ENCODE data around the gene NDUFA3. TPM values are rescaled to one million over a fixed set of nuclear protein-coding genes. Genes with fewer than 3 reads are reported as not detected.
A peak's percentile ranks its signal among the peaks of the same experiment; 100 is the strongest.

NDUFA3 gene
- total and polyA plus RNA-seq, 2 of the 13 experiments (the other 11 are each of a cell fraction or from before 2014, with no cell fraction given) = 31.6 to 75.4 TPM

DNA sequence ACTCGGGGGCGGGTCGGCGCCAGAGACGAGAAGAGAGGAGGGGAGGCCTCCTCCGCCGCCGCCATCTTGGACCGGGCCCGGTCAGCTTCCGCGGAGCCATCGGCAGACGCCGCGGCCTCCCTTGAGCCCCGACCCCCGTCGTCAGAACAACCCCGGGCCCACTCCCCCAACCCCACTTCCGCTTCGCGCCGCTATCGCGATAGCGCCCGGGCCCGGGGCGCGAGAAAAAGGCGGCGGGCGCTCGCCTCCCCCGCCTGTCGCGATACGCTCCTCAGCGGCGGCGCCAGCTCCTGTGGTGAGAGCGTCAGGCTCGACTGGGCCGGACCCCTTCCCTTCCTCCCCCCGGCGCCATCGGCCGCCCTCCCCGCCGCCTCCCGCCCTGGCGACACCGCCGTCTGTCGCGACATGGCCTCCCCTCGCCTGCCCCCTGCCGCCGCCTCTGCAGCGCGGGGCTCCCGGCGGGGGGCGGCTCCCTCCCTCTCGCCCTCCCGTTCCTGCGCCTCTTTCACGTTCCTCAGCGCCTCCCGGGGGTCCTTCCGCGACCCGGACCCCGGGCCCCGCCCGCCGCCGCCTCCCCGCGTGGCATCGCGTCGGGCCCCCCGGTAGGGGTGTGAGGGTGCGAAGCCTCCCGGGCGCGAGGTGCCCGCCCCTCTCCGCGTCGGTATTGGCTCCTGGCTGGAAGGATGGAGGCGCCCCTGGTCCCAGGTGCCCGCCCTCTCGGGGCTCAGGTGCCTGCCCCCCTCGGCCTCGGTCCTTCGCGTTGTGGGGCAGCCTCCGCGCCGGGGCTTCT, 35.2 kb downstream of the NDUFA3 start, which contains the start of gene CNOT3 (continued):
- TF ChIP-seq, protein P1, sequence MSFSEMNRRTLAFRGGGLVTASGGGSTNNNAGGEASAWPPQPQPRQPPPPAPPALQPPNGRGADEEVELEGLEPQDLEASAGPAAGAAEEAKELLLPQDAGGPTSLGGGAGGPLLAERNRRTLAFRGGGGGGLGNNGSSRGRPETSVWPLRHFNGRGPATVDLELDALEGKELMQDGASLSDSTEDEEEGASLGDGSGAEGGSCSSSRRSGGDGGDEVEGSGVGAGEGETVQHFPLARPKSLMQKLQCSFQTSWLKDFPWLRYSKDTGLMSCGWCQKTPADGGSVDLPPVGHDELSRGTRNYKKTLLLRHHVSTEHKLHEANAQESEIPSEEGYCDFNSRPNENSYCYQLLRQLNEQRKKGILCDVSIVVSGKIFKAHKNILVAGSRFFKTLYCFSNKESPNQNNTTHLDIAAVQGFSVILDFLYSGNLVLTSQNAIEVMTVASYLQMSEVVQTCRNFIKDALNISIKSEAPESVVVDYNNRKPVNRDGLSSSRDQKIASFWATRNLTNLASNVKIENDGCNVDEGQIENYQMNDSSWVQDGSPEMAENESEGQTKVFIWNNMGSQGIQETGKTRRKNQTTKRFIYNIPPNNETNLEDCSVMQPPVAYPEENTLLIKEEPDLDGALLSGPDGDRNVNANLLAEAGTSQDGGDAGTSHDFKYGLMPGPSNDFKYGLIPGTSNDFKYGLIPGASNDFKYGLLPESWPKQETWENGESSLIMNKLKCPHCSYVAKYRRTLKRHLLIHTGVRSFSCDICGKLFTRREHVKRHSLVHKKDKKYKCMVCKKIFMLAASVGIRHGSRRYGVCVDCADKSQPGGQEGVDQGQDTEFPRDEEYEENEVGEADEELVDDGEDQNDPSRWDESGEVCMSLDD (CRISPR knock-in tag; IDR thresholded peaks at IDR 0.05; ENCODE audit: borderline replicate concordance) = no peak
- TF ChIP-seq HOXA3 (CRISPR knock-in tag; IDR thresholded peaks at IDR 0.05) (peak; percentile 64; the same call in 1 of the 2 replicates), KDM2A (CRISPR knock-in tag; IDR thresholded peaks at IDR 0.05; ENCODE audit: borderline replicate concordance, low read depth) (no peak), KLF16 (CRISPR knock-in tag; IDR thresholded peaks at IDR 0.05) (peak in 1 of 2 experiments; percentile 37; a peak in 1 of 4 replicates), RELA (CRISPR knock-in tag; IDR thresholded peaks at IDR 0.05) (no peak), NR2F1 (CRISPR knock-in tag; IDR thresholded peaks at IDR 0.05) (no peak), ZNF101 (CRISPR knock-in tag; IDR thresholded peaks at IDR 0.05; ENCODE audit: borderline replicate concordance, low read depth) (0 out of 2 replicates have a peak, but pooled peaks have one; percentile 55), ONECUT2 (CRISPR knock-in tag; IDR thresholded peaks at IDR 0.05) (no peak)
- TF ChIP-seq, protein P2, sequence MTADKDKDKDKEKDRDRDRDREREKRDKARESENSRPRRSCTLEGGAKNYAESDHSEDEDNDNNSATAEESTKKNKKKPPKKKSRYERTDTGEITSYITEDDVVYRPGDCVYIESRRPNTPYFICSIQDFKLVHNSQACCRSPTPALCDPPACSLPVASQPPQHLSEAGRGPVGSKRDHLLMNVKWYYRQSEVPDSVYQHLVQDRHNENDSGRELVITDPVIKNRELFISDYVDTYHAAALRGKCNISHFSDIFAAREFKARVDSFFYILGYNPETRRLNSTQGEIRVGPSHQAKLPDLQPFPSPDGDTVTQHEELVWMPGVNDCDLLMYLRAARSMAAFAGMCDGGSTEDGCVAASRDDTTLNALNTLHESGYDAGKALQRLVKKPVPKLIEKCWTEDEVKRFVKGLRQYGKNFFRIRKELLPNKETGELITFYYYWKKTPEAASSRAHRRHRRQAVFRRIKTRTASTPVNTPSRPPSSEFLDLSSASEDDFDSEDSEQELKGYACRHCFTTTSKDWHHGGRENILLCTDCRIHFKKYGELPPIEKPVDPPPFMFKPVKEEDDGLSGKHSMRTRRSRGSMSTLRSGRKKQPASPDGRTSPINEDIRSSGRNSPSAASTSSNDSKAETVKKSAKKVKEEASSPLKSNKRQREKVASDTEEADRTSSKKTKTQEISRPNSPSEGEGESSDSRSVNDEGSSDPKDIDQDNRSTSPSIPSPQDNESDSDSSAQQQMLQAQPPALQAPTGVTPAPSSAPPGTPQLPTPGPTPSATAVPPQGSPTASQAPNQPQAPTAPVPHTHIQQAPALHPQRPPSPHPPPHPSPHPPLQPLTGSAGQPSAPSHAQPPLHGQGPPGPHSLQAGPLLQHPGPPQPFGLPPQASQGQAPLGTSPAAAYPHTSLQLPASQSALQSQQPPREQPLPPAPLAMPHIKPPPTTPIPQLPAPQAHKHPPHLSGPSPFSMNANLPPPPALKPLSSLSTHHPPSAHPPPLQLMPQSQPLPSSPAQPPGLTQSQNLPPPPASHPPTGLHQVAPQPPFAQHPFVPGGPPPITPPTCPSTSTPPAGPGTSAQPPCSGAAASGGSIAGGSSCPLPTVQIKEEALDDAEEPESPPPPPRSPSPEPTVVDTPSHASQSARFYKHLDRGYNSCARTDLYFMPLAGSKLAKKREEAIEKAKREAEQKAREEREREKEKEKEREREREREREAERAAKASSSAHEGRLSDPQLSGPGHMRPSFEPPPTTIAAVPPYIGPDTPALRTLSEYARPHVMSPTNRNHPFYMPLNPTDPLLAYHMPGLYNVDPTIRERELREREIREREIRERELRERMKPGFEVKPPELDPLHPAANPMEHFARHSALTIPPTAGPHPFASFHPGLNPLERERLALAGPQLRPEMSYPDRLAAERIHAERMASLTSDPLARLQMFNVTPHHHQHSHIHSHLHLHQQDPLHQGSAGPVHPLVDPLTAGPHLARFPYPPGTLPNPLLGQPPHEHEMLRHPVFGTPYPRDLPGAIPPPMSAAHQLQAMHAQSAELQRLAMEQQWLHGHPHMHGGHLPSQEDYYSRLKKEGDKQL (CRISPR knock-in tag; IDR thresholded peaks at IDR 0.05; ENCODE audit: low read depth) = no peak
- TF ChIP-seq, protein P3, sequence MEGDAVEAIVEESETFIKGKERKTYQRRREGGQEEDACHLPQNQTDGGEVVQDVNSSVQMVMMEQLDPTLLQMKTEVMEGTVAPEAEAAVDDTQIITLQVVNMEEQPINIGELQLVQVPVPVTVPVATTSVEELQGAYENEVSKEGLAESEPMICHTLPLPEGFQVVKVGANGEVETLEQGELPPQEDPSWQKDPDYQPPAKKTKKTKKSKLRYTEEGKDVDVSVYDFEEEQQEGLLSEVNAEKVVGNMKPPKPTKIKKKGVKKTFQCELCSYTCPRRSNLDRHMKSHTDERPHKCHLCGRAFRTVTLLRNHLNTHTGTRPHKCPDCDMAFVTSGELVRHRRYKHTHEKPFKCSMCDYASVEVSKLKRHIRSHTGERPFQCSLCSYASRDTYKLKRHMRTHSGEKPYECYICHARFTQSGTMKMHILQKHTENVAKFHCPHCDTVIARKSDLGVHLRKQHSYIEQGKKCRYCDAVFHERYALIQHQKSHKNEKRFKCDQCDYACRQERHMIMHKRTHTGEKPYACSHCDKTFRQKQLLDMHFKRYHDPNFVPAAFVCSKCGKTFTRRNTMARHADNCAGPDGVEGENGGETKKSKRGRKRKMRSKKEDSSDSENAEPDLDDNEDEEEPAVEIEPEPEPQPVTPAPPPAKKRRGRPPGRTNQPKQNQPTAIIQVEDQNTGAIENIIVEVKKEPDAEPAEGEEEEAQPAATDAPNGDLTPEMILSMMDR (CRISPR knock-in tag; IDR thresholded peaks at IDR 0.05) = no peak
- TF ChIP-seq, protein P4, sequence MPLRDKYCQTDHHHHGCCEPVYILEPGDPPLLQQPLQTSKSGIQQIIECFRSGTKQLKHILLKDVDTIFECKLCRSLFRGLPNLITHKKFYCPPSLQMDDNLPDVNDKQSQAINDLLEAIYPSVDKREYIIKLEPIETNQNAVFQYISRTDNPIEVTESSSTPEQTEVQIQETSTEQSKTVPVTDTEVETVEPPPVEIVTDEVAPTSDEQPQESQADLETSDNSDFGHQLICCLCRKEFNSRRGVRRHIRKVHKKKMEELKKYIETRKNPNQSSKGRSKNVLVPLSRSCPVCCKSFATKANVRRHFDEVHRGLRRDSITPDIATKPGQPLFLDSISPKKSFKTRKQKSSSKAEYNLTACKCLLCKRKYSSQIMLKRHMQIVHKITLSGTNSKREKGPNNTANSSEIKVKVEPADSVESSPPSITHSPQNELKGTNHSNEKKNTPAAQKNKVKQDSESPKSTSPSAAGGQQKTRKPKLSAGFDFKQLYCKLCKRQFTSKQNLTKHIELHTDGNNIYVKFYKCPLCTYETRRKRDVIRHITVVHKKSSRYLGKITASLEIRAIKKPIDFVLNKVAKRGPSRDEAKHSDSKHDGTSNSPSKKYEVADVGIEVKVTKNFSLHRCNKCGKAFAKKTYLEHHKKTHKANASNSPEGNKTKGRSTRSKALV (CRISPR knock-in tag; IDR thresholded peaks at IDR 0.05) = no peak
- TF ChIP-seq, protein P5, sequence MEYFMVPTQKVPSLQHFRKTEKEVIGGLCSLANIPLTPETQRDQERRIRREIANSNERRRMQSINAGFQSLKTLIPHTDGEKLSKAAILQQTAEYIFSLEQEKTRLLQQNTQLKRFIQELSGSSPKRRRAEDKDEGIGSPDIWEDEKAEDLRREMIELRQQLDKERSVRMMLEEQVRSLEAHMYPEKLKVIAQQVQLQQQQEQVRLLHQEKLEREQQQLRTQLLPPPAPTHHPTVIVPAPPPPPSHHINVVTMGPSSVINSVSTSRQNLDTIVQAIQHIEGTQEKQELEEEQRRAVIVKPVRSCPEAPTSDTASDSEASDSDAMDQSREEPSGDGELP (IDR thresholded peaks at IDR 0.05; ENCODE audit: borderline replicate concordance, low read depth) = no peak
